ENCODE results near the gene IQSEC3.

The IQSEC3 gene

DNA sequence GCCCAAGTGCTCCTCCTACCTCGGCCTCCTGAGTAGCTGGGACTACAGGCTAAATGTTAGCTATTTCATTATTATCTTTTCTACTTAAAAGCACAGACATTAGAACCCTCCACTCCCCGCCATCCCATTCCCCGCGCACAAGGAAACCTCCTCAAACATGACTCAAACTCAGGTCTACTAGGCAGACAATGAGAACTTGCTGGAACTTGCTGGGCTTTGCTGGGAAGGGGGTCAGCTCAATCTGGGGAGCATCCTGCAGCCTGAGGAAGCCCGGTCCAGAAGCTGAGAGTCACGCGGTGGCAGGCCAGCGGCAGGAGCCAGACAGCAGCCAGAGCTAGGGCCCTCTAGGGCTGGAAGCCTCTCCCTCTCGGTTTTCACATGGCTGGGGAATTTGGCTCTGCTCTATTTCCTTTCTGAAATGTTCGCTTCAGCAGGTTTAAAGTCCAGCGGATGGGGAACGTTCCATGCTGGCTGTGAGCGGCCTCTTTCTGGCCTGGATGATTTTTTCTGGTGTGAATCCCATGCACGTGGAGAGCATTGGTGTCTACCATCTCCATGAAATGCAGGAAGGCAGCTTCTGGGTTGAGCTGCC, 78.9 kb downstream of the IQSEC3 start:
- H3K4me3 ChIP-seq (ENCODE audit: low read depth in 1 of 2, low read length in 1 of 2) = no peak overlapping the region
- no peak overlapping the region for H3K27ac ChIP-seq
- peaks cover 16% of the 10 kb centered on the region for H3K27me3 ChIP-seq
- TF ChIP-seq, protein P1, sequence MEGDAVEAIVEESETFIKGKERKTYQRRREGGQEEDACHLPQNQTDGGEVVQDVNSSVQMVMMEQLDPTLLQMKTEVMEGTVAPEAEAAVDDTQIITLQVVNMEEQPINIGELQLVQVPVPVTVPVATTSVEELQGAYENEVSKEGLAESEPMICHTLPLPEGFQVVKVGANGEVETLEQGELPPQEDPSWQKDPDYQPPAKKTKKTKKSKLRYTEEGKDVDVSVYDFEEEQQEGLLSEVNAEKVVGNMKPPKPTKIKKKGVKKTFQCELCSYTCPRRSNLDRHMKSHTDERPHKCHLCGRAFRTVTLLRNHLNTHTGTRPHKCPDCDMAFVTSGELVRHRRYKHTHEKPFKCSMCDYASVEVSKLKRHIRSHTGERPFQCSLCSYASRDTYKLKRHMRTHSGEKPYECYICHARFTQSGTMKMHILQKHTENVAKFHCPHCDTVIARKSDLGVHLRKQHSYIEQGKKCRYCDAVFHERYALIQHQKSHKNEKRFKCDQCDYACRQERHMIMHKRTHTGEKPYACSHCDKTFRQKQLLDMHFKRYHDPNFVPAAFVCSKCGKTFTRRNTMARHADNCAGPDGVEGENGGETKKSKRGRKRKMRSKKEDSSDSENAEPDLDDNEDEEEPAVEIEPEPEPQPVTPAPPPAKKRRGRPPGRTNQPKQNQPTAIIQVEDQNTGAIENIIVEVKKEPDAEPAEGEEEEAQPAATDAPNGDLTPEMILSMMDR (IDR thresholded peaks at IDR 0.05) = no peak
- H3K9me3 ChIP-seq = no peaks in the 10 kb centered on the region
- no peaks in the 10 kb centered on the region for H3K36me3 ChIP-seq
- no peaks in the 10 kb centered on the region for H3K4me1 ChIP-seq (ENCODE audit: control insufficient read depth in 1 of 2, insufficient read depth in 1 of 2, low read depth in 1 of 2, low read length in 1 of 2)

DNA sequence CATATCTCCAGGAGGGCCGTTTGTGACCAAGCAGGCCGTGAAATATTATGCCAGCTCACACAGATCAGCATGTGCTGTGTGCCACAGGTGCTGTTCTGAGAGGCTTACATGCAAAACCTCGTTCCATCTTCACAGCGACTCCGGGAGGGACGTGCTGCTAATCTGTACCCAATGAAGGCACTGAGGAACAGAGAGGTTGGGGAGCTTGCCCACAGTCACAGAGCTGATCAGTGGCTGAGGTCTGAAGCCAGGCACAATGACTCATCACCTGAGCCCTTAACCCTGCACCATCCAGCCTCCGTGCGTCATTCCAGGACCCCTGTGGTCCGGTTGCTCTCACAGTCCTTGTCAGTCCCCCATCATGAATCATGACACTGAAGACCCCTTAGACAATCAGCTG, 80.7 kb downstream of the IQSEC3 start:
- Histone ChIP-seq H3K27me3 (no peaks in the 10 kb centered on the region), H3K4me3 (ENCODE audit: low read depth in 1 of 2, low read length in 1 of 2) (no peak overlapping the region)
- TF ChIP-seq, protein P1 (IDR thresholded peaks at IDR 0.05) = no peak

DNA sequence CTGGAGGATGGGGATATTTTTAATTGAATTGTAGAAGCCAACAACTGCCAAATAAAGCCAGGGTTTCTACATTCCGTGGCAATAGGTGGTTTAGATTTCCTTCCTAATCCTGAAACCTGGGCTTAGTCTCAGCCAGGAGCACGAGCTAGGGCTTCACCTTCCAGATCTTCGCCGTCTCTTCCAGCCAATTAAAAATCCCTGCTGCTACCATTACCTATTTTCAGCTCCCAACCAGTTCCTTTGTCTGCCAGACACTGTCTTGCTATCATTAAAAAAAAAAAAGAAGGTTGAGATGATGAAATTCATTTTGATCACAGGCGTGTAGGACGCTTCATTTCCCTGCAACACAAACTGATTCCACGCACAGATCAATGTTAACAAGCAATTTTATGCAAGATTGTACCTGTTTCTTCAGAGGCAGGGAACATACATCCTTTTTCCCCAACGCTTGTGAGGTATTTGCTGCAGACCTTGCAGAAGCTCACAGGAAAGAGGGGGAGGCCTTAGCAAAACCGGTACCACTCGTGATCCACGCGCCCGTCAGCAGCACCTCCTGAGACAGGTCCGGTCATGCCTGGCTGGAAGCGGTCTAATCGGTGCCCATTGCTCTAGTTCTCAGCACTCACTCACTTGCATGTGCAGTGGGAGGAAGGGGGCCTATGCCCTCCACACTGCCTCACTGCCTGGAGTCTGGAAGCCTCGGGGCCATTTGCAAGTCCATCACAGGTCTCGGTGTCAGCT, 82.3 kb downstream of the IQSEC3 start:
- Histone ChIP-seq H3K36me3 (no peaks in the 10 kb centered on the region), H3K4me3 (ENCODE audit: low read depth in 1 of 2, low read length in 1 of 2) (no peak overlapping the region), H3K27ac (no peak overlapping the region), H3K4me1 (ENCODE audit: control insufficient read depth in 1 of 2, insufficient read depth in 1 of 2, low read depth in 1 of 2, low read length in 1 of 2) (no peaks in the 10 kb centered on the region), H3K9me3 (no peaks in the 10 kb centered on the region), H3K27me3 (no peaks in the 10 kb centered on the region)
- TF ChIP-seq, protein P1 (IDR thresholded peaks at IDR 0.05) = no peak

More for the DNA sequence above, 80.7 kb downstream of the IQSEC3 start:
- Histone ChIP-seq H3K4me1 (ENCODE audit: control insufficient read depth in 1 of 2, insufficient read depth in 1 of 2, low read depth in 1 of 2, low read length in 1 of 2) (no peaks in the 10 kb centered on the region), H3K9me3 (no peaks in the 10 kb centered on the region), H3K36me3 (no peaks in the 10 kb centered on the region), H3K27ac (no peak overlapping the region)

DNA sequence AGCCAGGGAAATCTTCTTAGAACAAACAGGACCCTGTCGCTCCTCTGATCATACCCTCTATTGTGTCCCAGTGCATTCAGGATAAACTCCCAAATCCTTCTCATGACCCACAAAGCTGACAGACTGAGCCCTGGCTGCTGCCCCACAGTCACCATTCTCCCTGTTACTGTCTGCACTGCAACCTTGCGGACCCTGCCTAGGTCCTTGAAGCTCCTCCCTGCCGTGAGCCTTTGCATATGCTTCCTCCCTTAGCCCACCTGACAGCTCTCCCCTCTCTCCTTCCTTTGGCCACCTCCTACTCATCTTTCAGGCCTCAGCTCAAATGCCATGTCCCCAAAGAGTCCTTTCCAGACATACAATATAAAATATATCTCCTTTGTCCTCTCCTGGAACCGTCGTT, 85.0 kb downstream of the IQSEC3 start:
- no peaks in the 10 kb centered on the region for H3K27me3 ChIP-seq
- TF ChIP-seq, protein P1 (IDR thresholded peaks at IDR 0.05) = no peak
- no peaks in the 10 kb centered on the region for H3K36me3 ChIP-seq
- H3K9me3 ChIP-seq = no peaks in the 10 kb centered on the region
- no peak overlapping the region for H3K4me3 ChIP-seq (ENCODE audit: low read depth in 1 of 2, low read length in 1 of 2)
- no peaks in the 10 kb centered on the region for H3K4me1 ChIP-seq (ENCODE audit: control insufficient read depth in 1 of 2, insufficient read depth in 1 of 2, low read depth in 1 of 2, low read length in 1 of 2)
- H3K27ac ChIP-seq = no peak overlapping the region

DNA sequence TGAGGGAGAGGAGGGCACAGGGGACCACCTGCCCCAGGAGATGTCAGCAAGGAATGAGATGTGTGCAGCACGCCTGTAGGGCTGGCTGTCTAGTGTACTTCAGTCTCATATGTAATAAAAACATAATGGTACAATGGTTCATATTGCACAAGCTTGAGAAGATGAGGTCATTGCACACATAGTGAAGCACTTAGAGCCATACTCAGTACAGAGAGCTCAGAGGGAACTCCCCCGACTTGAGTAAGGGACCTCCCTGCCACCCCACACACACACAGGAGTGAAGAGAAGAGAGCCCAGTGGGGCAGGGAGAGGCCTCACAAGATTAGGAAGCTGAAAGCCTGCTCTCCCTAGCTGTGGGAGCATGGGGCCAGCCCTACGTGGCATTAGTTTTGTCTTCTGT, 85.9 kb downstream of the IQSEC3 start:
- TF ChIP-seq, protein P1 (IDR thresholded peaks at IDR 0.05) = no peak
- Histone ChIP-seq H3K9me3 (no peaks in the 10 kb centered on the region), H3K36me3 (no peaks in the 10 kb centered on the region), H3K27ac (no peak overlapping the region), H3K4me3 (ENCODE audit: low read depth in 1 of 2, low read length in 1 of 2) (no peak overlapping the region), H3K27me3 (no peaks in the 10 kb centered on the region), H3K4me1 (ENCODE audit: control insufficient read depth in 1 of 2, insufficient read depth in 1 of 2, low read depth in 1 of 2, low read length in 1 of 2) (no peaks in the 10 kb centered on the region)
